ENCODE measurements around the gene PISD. TPM values are rescaled to one million over a fixed set of nuclear protein-coding genes. Genes with fewer than 3 reads are reported as not detected.
A peak's percentile ranks its signal among the peaks of the same experiment; 100 is the strongest.
"Not testable (repeated sequence)": the region's sequence is repeated elsewhere in the genome, so short reads cannot be mapped to it uniquely, and the experiment has no call there.

PISD gene
- total RNA-seq, 2 donors from 2014 or later: 35.1 to 91.2 TPM

- no peaks in the 10 kb centered on the region for H3K9me3 ChIP-seq
- no peak for TF ChIP-seq POLR2A (IDR thresholded peaks at IDR 0.05)
- TF ChIP-seq POLR2AphosphoS5 (IDR thresholded peaks at IDR 0.05): no peak
- TF ChIP-seq, protein P1, sequence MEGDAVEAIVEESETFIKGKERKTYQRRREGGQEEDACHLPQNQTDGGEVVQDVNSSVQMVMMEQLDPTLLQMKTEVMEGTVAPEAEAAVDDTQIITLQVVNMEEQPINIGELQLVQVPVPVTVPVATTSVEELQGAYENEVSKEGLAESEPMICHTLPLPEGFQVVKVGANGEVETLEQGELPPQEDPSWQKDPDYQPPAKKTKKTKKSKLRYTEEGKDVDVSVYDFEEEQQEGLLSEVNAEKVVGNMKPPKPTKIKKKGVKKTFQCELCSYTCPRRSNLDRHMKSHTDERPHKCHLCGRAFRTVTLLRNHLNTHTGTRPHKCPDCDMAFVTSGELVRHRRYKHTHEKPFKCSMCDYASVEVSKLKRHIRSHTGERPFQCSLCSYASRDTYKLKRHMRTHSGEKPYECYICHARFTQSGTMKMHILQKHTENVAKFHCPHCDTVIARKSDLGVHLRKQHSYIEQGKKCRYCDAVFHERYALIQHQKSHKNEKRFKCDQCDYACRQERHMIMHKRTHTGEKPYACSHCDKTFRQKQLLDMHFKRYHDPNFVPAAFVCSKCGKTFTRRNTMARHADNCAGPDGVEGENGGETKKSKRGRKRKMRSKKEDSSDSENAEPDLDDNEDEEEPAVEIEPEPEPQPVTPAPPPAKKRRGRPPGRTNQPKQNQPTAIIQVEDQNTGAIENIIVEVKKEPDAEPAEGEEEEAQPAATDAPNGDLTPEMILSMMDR (IDR thresholded peaks at IDR 0.05): no peak
- H3K36me3 ChIP-seq: no peaks in the 10 kb centered on the region
- H3K27ac ChIP-seq: peak overlapping the region; percentile 13 to 29
- intact Hi-C loops (cut with DNase I): loop anchor here (5.0 kb wide), 1 partner anchor 71 kb away; the partner anchor contains the start of genes DEPDC5 and PRR14L
- no peaks in the 10 kb centered on the region for H3K4me1 ChIP-seq (replicated peaks)
- H3K4me3 ChIP-seq: no peak overlapping the region
- DNase-seq (ENCODE audit: low spot score): no peak
- H3K27me3 ChIP-seq (replicated peaks; ENCODE audit: insufficient read depth): no peaks in the 10 kb centered on the region
- WGBS: 61% methylated on average over 17 of the region's 17 CpGs
Measured at GRCh38 chr22:31681349-31682345, 19.6 kb upstream of the PISD start.

DNA sequence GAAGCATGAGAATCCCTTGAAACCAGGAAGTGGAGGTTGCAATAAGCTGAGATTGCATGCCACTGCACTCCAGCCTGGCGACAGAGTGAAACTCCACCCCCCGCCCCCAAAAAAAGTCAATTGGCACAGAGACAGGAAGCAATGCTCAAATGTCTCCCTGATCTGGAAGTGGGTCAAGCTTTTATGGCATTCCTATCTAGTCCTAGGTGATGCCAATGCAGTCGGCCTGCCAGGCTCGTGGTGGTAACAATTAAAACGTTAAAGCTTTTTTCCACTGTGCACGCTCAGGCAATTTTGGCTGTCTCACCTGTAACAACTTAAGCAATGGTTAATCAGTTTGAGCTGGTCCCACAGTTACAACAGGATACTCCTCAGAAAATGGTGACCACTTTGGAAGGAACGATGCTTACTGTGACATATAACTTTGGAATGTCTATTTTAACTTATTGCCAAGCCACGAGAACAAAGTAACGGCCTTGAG lies 18.9 kb upstream of the PISD start:
- WGBS: 13% methylated on average over 9 of the region's 9 CpGs
- no peaks in the 10 kb centered on the region for H3K27me3 ChIP-seq (replicated peaks; ENCODE audit: insufficient read depth)
- peak overlapping the region; percentile 13 to 29 for H3K27ac ChIP-seq
- peak; percentile 12 for DNase-seq (ENCODE audit: low spot score)
- H3K4me1 ChIP-seq (replicated peaks): no peaks in the 10 kb centered on the region
- intact Hi-C loops (cut with DNase I): loop anchor here (5.0 kb wide), 1 partner anchor 71 kb away; the partner anchor contains the start of genes DEPDC5 and PRR14L
- H3K4me3 ChIP-seq: no peak overlapping the region
- no peaks in the 10 kb centered on the region for H3K36me3 ChIP-seq
- TF ChIP-seq POLR2A (IDR thresholded peaks at IDR 0.05): no peak
- TF ChIP-seq, protein P1 (IDR thresholded peaks at IDR 0.05): no peak
- TF ChIP-seq POLR2AphosphoS5 (IDR thresholded peaks at IDR 0.05): peak; percentile 31
- H3K9me3 ChIP-seq: no peaks in the 10 kb centered on the region

DNA sequence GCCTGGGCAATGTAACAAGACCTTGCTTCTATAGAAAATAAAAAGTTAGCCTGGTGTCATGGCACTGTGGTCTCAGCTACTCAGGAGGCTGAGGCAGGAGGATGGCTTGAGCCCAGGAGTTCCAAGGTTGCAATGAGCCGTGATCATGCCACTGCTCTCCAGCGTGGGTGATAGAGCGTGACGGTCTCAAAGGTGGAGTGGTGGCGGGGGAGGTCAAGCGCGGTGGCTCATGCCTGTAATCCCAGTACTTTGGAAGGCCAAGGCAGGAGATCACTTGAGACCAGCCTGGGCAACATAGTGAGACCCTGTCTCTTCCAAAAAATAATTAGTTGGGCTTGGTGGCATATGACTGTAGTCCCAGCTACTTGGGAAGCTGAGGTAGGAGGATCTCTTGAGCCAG lies 16.7 kb upstream of the PISD start:
- H3K27ac ChIP-seq: no peak overlapping the region
- 94% methylated on average over 7 of the region's 7 CpGs for WGBS
- H3K36me3 ChIP-seq: no peaks in the 10 kb centered on the region
- no peaks in the 10 kb centered on the region for H3K4me1 ChIP-seq (replicated peaks)
- no peaks in the 10 kb centered on the region for H3K9me3 ChIP-seq
- TF ChIP-seq, protein P1 (IDR thresholded peaks at IDR 0.05): no peak
- TF ChIP-seq POLR2A (IDR thresholded peaks at IDR 0.05) (no peak), POLR2AphosphoS5 (IDR thresholded peaks at IDR 0.05) (no peak)
- no peak overlapping the region for H3K4me3 ChIP-seq
- no peak for DNase-seq (ENCODE audit: low spot score)
- intact Hi-C loops (cut with DNase I): no loop called here
- H3K27me3 ChIP-seq (replicated peaks; ENCODE audit: insufficient read depth): no peaks in the 10 kb centered on the region

GRCh38 chr22:31676700-31677099 lies 14.7 kb upstream of the PISD start:
- Histone ChIP-seq H3K27me3 (replicated peaks; ENCODE audit: insufficient read depth) (no peaks in the 10 kb centered on the region), H3K27ac (peak overlapping the region; percentile 15 to 61), H3K4me1 (replicated peaks) (no peaks in the 10 kb centered on the region), H3K4me3 (peak overlapping the region; percentile 27), H3K9me3 (no peaks in the 10 kb centered on the region), H3K36me3 (no peaks in the 10 kb centered on the region)
- TF ChIP-seq, protein P1 (IDR thresholded peaks at IDR 0.05): no peak
- TF ChIP-seq POLR2A (IDR thresholded peaks at IDR 0.05) (peak; percentile 44), POLR2AphosphoS5 (IDR thresholded peaks at IDR 0.05) (peak; percentile 93)
- intact Hi-C loops (cut with DNase I): no loop called here
- DNase-seq (ENCODE audit: low spot score): peak; percentile 94
- WGBS: 7% methylated on average over 25 of the region's 25 CpGs

DNA sequence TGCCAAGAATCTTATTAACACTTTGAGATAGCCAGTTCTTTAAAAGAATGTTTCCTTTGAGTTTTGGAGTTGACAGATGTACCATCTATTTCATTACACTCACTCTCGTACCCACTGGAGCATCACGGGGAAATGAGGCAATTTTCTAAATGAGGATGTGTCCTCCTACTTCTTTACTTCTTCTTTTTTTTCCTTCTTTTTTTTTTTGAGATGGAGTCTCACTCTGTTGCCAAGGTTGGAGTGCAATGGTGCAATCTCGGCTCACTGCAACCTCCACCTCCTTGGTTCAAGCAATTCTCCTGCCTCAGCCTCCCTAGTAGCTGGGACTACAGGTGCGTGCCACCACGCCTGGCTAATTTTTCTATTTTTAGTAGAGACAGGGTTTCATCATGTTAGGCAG lies 12.2 kb upstream of the PISD start:
- H3K36me3 ChIP-seq; DNase-seq (ENCODE audit: low spot score); H3K27me3 ChIP-seq (replicated peaks; ENCODE audit: insufficient read depth); H3K4me3 ChIP-seq; intact Hi-C loops (cut with DNase I); H3K9me3 ChIP-seq; H3K27ac ChIP-seq; H3K4me1 ChIP-seq (replicated peaks): not testable (repeated sequence)
- whole genome bisulfite sequencing: 78% methylated on average over 5 of the region's 5 CpGs

DNA sequence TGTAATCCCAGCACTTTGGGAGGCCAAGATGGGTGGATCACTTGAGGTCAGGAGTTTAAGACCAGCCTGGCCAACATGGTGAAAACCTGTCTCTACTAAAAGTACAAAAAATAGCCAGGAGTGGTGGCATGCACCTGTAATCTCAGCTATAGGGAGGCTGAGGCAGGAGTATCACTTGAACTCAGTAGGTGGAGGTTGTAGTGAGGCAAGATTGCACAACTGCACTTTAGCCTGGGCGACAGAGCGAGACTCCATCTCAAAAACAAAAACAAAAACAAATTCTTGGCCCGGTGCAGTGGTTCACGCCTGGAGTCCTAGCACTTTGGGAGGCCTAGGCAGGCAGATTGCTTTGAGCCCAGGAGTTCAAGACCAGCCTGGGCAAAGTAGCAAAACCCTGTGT lies 6.8 kb upstream of the PISD start:
- not testable (repeated sequence) for DNase-seq (ENCODE audit: low spot score); H3K27ac ChIP-seq; H3K36me3 ChIP-seq; H3K9me3 ChIP-seq; H3K4me3 ChIP-seq; H3K4me1 ChIP-seq (replicated peaks); H3K27me3 ChIP-seq (replicated peaks; ENCODE audit: insufficient read depth)
- intact Hi-C loops (cut with DNase I): loop anchor here (10.0 kb wide), 1 partner anchor 276 kb away; the partner anchor contains the start of gene YWHAH
- WGBS: 94% methylated on average over 4 of the region's 4 CpGs
